Measurements from ENCODE around the gene MME.

DNA sequence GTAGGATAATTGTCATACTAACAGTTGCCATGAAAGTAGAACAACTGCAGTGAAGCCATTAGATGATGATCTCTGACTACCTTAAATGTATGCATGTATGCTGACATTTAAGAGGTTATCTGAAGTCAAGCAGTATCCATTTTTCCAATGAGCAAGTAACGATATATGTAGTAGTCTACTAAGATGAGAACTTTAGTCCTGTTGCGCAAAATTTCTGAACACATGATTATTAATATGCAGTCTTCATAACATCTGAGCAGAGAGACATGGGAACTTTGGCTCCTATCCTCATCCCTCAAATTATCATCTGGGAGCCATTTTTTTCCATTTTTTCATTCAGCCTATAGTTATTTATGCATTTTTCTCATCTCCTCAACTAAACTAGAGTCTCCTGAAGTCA lies 79.2 kb downstream of the MME start:
- TF ChIP-seq JUND (IDR thresholded peaks at IDR 0.05; ENCODE audit: low read depth, low read length), result no peak
- TF ChIP-seq, protein P1, sequence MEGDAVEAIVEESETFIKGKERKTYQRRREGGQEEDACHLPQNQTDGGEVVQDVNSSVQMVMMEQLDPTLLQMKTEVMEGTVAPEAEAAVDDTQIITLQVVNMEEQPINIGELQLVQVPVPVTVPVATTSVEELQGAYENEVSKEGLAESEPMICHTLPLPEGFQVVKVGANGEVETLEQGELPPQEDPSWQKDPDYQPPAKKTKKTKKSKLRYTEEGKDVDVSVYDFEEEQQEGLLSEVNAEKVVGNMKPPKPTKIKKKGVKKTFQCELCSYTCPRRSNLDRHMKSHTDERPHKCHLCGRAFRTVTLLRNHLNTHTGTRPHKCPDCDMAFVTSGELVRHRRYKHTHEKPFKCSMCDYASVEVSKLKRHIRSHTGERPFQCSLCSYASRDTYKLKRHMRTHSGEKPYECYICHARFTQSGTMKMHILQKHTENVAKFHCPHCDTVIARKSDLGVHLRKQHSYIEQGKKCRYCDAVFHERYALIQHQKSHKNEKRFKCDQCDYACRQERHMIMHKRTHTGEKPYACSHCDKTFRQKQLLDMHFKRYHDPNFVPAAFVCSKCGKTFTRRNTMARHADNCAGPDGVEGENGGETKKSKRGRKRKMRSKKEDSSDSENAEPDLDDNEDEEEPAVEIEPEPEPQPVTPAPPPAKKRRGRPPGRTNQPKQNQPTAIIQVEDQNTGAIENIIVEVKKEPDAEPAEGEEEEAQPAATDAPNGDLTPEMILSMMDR (IDR thresholded peaks at IDR 0.05 in 2 of 3, conservative IDR thresholded peaks at IDR 0.05 in 1 of 3; ENCODE audit: control insufficient read depth in 2 of 3, extremely low read depth in 1 of 3, insufficient read depth in 1 of 3, low read depth in 3 of 3, low read length in 3 of 3), result no peak
- TF ChIP-seq POLR2A (IDR thresholded peaks at IDR 0.05; ENCODE audit: low read depth, low read length), result no peak
- no peak for TF ChIP-seq POLR2AphosphoS5 (IDR thresholded peaks at IDR 0.05; ENCODE audit: low read length)
- no peak for TF ChIP-seq TAF1 (IDR thresholded peaks at IDR 0.05; ENCODE audit: borderline replicate concordance, low read depth, low read length)

All from GM12878 (cell line).